K562 (cell line): ENCODE data around the gene LTBR. TPM values are rescaled to one million over a fixed set of nuclear protein-coding genes. Genes with fewer than 3 reads are reported as not detected.

Experiments
- NCOA2 ChIP-seq, 2 experiments: fragments of 450-650 bp; IDR thresholded peaks; 2 replicates each; pipeline ENCODE4 v1.6.1; 2018; ENCODE audit warnings: mild to moderate bottlenecking in 2 of 2, moderate library complexity in 1 of 2; ENCODE audit not compliant: partially characterized antibody in 2 of 2
- TRIM28 ChIP-seq: fragments of 450-650 bp; IDR thresholded peaks from 2 replicates; pipeline ENCODE4 v1.6.1; 2017
- ZNF707 ChIP-seq: fragments of 250-450 bp; sonication (Bioruptor Pico); conservative IDR thresholded peaks from 2 replicates; pipeline ENCODE4 v1.8.0; 2022; ENCODE audit warnings: inconsistent platforms, mild to moderate bottlenecking, moderate library complexity
- polyA plus RNA-seq, 8 experiments: library from polyadenylated mRNA; depleted of rRNA in 4 of 8; stranded (reverse) in 5 of 8; unstranded in 3 of 8; fragments of >200 nt; fragmentation: Nextera tagmentation in 2 of 8; fragmentation: Illumina TruSeq in 1 of 8; extraction: Ambion mirVana in 2 of 8; extraction: Trizol in 1 of 8; gene quantifications; 2 replicates each; pipeline versions ENCODE4 v1.2.1 to v1.2.3, GENCODE V29; 2011 to 2014; ENCODE audit warnings: inconsistent platforms in 1 of 8, missing spikeins in 1 of 8
- total RNA-seq, 7 experiments: library from RNA; depleted of rRNA in 6 of 7; stranded (reverse); fragments of >200 nt in 6 of 7; fragmentation: Illumina TruSeq in 2 of 7; extraction: Trizol in 2 of 7; gene quantifications; 2 replicates each; pipeline versions ENCODE4 v1.2.1 to v1.2.3, GENCODE V29; 2011 to 2021; ENCODE audit warnings: low replicate concordance in 1 of 7
- TF ChIP-seq, protein P1 (sequence below): fragments of 450-650 bp; IDR thresholded peaks from 2 replicates; pipeline ENCODE4 v1.6.1; 2016; ENCODE audit warnings: missing biosample characterization, missing genetic modification characterization
- TF ChIP-seq, protein P2 (sequence below): fragments of 450-650 bp; IDR thresholded peaks from 2 replicates; pipeline ENCODE4 v1.6.1; 2018; ENCODE audit warnings: mild to moderate bottlenecking, low read depth; ENCODE audit not compliant: partially characterized antibody
- TF ChIP-seq, protein P3 (sequence below): IDR thresholded peaks from 2 replicates; pipeline ENCODE4 v1.6.1; 2016; ENCODE audit warnings: missing genetic modification characterization, missing compliant biosample characterization
- TF ChIP-seq, protein P4 (sequence below): fragments of 250-450 bp; sonication (Bioruptor Pico); IDR thresholded peaks from 2 replicates; pipeline ENCODE4 v1.8.0; 2021; ENCODE audit warnings: borderline replicate concordance, mild to moderate bottlenecking, moderate library complexity; ENCODE audit not compliant: poor library complexity, severe bottlenecking

The LTBR gene
- total and polyA plus RNA-seq, 9 of the 15 experiments (the other 6 are each of a cell fraction or from before 2014, with no cell fraction given) = 0.96 to 69.0 (median 35.3) TPM

DNA sequence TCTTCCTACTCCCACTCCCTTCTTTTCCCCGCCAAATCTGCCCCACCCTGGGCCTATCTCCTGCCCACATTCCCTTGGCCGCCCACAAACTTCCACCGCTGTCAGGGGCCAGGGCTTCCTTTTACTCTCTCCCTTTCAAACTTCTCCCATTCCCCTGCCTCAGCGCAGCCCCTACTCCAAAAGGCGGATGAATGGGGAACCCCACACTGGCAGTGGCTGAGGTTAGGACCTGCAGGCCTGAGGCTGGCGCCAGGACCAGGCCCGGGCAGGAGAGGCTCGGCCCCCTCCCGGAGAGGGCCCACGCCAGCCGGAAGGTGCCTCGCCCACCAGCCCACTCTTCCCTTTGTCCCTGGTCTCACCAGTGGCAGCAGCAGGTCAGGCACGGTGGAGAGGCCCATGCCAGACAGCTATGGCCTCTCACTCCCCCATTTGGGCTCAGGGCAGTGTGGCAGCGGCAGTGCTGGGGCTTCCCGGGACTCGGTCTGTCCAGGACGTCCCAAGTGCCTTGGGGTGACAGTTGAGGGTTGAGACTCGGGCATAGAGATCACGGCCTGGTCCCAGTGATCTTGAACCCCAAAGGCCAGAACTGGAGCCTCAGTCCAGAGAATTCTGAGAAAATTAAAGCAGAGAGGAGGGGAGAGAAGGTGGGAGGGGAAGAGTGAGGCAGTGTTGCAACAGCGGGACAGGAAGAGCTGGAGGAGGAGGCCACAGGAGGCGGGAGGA, 42.4 kb upstream of the LTBR start, which contains the start of gene TNFRSF1A (continued):
- TF ChIP-seq NCOA2 (IDR thresholded peaks at IDR 0.05; ENCODE audit: partially characterized antibody in 2 of 2) = no peak
- TF ChIP-seq, protein P1, sequence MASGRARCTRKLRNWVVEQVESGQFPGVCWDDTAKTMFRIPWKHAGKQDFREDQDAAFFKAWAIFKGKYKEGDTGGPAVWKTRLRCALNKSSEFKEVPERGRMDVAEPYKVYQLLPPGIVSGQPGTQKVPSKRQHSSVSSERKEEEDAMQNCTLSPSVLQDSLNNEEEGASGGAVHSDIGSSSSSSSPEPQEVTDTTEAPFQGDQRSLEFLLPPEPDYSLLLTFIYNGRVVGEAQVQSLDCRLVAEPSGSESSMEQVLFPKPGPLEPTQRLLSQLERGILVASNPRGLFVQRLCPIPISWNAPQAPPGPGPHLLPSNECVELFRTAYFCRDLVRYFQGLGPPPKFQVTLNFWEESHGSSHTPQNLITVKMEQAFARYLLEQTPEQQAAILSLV (tag) = no peak
- TF ChIP-seq, protein P2, sequence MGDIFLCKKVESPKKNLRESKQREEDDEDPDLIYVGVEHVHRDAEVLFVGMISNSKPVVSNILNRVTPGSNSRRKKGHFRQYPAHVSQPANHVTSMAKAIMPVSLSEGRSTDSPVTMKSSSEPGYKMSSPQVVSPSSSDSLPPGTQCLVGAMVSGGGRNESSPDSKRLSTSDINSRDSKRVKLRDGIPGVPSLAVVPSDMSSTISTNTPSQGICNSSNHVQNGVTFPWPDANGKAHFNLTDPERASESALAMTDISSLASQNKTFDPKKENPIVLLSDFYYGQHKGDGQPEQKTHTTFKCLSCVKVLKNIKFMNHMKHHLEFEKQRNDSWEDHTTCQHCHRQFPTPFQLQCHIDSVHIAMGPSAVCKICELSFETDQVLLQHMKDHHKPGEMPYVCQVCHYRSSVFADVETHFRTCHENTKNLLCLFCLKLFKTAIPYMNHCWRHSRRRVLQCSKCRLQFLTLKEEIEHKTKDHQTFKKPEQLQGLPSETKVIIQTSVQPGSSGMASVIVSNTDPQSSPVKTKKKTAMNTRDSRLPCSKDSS = no peak
- TF ChIP-seq, protein P3, sequence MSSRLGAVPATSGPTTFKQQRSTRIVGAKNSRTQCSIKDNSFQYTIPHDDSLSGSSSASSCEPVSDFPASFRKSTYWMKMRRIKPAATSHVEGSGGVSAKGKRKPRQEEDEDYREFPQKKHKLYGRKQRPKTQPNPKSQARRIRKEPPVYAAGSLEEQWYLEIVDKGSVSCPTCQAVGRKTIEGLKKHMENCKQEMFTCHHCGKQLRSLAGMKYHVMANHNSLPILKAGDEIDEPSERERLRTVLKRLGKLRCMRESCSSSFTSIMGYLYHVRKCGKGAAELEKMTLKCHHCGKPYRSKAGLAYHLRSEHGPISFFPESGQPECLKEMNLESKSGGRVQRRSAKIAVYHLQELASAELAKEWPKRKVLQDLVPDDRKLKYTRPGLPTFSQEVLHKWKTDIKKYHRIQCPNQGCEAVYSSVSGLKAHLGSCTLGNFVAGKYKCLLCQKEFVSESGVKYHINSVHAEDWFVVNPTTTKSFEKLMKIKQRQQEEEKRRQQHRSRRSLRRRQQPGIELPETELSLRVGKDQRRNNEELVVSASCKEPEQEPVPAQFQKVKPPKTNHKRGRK = no peak
- no peak for TF ChIP-seq TRIM28
- no peak for TF ChIP-seq ZNF707 (CRISPR knock-in tag)
- TF ChIP-seq, protein P4, sequence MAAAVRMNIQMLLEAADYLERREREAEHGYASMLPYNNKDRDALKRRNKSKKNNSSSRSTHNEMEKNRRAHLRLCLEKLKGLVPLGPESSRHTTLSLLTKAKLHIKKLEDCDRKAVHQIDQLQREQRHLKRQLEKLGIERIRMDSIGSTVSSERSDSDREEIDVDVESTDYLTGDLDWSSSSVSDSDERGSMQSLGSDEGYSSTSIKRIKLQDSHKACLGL (CRISPR knock-in tag) = no peak
